ENCODE results near the gene TOMM40L.

Gene TOMM40L

DNA sequence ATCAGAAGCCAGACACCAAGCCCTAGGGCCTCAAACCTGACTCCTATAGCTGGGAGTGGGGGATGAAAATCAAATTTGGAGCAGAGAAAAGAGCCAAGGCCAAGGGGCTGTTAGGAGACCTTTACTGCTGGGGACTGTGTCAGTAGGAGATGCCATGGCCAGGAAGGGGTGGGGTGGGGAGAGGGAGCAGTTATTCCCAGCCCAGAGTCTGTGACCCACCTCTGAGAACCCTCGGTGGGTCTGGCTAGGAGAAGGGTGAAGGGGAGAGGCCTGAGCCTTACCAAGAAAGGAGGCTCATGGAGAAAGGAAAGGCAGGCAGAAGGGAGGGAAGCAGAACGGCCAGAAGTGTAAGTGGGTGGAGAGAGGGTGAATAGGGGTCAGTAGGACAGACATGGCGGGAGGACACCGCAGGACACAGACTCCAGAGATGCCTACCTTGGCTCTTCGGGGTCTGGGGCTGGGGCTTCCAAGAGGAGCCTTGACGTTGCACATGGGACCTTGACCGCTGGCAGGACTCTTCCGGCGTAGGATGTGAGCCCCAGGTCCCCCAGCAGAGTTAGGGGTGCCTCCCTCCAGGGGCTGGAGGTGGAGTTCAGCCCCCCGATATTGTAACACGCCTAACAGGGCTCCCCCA is 28.2 kb upstream of the TOMM40L start:
- FAIRE-seq, result no peak

DNA sequence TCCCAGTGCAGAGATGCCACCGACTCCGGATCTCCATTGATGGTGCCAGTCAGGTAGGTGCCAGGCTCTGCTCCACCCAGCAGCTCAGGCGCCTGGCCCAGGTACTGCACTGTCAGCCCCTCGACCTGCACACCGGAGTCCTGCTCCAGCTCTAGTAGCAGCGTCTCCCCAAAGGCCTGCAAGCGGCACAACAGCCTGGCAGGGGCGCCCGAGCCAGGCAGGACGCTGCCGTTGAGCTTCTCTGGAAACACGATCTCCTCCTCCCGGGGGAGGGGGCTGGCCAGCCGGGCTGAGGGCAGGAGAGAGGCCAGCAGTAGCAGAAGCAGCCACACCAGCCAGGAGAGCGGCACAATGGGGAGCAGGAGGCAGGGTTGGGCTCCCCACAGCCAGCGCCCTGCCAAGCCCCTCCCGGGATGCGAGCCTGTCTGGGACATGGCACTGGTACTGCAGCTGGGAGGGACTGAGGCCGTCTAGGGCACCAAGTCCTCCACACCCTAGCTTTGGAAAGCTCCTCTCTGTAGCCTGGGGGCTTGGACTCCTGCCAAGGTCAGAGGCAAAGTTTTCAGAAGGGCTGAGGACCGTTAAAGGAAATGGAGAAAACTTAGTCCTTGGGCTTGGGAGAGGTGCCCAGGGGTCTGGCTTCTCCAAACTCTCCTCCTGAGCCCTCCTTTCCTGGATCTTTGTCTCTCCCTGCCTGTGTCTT is 27.5 kb upstream of the TOMM40L start:
- FAIRE-seq, result no peak

DNA sequence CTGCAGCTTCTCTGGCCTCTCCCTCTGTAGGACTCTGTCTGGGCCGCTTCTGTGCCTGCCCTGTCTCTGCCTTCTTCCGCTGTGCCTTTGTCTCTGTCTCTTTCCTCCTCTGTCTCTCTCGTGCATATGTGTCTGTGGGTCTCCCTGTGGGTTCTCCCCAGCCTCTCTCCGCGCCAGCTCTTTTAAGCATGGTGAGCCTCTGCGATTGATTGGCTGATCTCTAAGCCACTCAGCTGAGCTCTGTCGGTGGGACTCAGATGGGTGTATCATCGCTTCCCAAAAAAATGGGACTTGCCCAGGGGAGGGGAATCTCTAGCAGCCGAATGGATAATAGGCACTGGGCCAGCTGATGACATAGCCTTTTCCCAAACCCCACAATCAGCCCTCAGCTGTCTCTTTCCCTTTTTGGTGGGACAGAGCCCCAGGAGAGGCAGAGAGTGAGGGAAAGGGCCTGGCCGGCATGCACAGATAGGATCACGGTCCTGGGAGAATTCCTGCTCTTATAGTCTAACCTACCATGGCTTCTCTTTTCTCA is 26.9 kb upstream of the TOMM40L start, which contains the start of gene ADAMTS4:
Gene ADAMTS4, minus strand, starts transcription at position 158 of the 535 bp plus-strand sequence. CDS start 427 bp downstream, outside the sequence.
- FAIRE-seq, result no peak

DNA sequence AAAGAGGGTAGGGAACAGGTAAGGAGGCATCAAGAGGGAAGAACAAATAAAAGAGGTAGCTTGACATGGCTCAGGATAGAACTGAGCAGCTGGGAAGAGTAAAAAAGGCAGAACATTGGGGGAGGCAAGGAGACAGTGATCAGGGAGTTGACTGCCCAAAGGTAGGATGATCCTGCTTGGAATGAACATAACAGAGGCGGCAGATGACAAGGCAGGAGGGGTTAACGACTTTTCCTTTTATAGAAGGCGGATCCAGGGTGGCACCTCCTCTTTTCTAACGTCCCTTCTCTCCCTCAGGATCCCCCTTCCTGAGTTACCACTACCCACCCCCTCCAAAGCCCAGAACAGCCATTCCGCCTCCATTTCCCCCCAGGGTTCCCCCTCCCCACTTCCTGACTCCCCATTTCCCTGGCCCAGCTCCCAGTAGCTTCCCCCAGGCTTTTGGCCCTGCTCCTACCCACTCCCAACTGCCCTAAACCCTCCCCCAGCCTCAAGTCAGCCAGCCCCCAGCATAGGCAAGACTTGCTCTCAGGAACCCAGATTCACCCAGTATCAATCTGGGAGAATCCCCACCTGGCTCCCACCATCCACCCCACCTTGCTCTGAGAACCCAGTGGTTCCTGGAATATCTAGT is 26.2 kb upstream of the TOMM40L start:
- FAIRE-seq, result no peak

DNA sequence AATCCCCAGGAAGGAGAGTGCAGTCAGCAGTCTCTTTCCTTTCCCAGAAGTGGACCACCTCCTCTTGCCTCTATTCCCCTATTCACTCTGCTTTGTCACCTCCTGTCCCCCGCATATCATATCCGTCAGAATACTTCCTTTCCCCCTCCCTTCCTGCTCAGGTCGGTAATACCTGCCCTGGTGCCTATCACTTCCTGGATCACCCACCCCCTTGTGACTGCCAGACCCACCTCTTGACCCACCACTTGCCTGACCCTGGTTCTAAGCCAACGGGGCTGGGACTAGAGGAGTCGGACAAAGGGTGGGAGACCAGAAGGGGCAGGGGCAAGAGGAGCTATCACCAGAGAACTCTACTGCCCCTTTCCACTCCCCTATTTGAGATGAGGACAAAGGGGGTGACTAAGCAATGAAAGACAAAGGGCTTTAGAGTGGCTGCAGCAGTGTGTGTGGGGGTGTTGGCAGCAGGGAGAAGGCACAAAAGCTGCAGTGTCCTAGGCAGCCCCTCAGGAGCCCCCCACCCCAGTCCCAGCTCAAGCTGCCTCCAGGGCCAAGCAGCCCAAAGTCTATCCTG is 25.4 kb upstream of the TOMM40L start:
- FAIRE-seq, result no peak

DNA sequence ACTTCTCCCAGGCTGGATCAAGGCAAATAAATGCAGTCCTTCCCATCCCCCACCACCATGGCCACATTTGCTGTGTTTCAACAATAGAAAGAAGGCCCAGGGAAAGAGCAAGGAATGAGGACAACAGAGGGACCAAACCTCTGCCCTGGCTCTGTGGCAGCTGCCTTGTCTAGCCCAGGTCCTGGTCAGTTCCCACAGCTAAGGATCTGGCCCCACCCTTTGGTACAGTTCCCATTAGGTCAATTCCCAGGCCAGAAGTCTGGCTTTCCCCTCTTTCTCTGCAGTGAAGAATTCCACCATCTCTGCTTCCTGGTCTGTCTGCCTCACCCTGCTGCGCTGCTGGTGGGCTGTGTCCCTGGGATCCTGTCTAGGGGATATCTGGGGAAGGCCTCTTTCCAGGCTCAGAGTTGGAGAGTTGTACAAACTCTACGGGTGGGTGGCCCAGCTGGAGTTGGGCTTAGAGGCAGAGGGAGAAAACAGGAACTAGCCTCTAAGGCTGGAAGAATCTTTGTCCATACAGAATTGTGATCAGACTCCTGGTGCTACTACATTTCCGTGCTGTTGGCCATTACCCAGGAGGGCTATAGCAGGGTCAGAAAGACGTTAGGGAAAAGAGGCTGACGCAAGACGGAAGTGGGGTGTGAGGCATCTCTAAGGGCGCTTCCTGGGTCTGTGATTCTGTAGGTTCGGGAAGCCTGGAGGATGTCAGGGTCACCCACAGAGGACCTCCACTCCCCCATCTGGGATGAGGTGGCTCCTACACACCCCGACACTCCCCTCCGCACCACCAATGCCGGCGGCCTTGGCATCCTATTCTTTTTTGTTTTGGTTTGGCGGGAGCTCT is 24.6 kb upstream of the TOMM40L start:
- FAIRE-seq, result no peak

DNA sequence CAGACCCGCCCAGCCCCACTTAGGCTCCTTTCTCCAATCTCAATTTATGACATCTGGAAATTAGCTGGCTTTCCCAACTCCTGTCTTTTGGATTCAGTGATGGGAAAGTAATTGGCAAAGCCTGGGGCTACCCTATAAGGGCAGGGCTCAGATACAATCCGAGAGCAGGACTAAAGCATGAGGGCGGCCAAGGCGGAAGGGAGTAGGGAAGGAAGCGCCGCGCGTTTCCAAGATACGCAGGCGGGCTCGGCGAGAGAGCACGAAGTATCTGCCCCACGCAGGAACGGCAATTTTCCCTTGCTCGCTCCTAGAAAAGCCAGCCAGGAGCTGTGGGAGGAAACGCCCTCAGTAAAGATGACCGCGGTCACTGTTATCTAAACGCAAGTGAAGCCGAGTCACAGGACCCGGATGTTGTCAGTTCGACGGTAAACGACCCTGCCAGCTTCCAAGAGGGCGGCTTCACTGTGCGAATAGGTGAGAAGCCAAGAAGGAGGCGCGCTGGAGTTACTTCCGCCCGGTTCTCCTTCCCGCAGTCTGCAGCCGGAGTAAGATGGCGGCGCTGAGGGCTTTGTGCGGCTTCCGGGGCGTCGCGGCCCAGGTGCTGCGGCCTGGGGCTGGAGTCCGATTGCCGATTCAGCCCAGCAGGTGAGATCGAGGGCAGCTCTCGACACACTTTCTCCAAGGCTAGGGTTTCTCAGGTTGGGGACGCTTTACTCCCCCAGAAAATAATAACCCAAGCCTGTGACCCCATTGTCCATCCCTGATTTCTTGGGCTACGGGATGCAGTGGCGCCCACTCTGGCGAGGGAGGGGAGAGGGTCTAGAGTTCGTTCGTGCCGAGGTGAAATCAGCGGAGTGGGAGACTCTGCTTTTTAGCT is 23.8 kb upstream of the TOMM40L start, which contains the start of gene NDUFS2:
Gene NDUFS2, plus strand, starts transcription at position 532 of the 877 bp plus-strand sequence. Its CDS starts 19 bp downstream, at position 551.
- FAIRE-seq, result peak; percentile 76

DNA sequence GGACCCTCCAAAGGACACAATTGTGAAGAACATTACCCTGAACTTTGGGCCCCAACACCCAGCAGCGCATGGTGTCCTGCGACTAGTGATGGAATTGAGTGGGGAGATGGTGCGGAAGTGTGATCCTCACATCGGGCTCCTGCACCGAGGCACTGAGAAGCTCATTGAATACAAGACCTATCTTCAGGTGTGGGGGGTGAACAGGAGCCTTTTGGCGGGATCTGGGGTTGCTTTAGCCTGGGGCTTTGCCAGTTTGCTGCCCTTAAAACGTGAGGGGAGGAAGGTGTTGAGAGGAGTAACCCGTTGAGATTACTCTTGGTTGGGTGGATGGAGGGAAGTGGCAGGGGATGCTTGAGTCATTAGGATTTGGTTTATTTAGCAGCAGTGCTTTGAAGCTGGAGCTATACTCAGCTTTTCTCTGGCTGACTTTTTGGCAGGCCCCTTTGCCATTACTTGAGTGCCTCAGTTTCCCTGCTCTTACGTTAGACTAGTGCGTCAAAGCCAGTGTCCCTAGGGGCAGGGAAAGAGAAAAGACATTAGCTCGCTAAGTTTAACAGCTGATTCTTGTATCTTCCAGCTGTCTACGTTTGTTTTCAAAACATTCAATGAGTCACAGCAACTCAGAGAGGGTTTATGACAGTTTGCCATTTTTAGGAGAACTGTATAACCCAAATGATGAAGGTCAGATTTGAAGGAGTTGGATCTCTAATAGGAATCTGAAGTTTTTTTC is 19.3 kb upstream of the TOMM40L start:
- no peak for FAIRE-seq

DNA sequence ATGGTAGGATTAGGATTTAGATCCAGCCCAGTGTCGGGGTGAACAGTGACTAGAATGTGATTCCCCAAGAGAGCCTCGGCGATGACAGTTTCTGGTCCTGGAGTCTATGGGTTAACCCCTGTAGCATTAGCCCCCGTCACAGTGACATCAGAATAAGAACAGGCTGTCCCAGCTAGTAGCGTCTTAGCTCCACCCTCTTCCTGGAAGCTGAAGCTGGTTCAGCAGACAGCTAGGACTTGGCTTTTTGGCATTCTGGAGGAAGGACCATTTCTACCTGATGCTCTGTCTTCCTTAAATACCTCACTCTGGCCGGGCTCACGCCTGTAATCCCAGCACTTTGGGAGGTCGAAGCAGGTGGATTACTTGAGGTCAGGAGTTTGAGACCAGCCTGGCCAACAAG is 18.7 kb upstream of the TOMM40L start:
- FAIRE-seq, result no peak

DNA sequence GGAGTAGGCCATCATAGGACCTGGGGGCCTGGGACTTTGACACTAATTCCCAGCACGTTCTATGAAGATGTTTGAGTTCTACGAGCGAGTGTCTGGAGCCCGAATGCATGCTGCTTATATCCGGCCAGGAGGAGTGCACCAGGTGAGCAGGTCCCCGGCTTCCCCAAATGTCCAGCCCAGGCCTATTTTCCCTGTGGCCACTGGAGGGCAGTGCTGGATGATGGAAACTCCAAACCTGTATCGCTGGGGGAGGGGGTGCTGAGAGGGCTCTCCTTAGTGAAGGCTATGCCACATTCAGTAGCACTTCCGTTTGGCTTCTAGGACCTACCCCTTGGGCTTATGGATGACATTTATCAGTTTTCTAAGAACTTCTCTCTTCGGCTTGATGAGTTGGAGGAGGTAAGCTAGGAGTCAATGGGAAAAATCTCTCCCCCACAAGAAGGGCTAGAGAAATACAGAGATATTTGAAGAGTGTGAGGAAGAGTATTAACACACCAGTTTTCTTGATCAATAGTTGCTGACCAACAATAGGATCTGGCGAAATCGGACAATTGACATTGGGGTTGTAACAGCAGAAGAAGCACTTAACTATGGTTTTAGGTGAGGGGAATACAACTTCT is 16.0 kb upstream of the TOMM40L start:
- no peak for FAIRE-seq

DNA sequence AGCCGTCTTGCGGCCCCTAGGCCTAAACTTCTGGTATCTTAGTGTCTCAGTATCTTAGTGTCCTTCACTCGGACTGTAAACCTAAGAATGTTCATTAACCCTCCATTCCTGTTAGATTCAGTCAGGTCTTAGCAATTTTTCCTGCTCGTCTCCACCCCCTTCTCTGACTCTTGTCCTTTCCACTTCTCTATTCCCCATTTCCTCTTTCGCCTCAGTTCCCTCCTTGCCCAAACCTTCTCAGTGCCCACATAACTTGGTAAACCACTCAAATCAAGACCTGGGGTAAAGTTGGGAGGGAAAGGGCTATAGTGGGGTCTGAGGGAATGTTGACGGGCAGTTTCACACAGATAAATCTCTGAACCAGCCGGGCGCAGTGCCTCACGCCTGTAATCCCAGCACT is 11.5 kb upstream of the TOMM40L start:
- no peak for FAIRE-seq

DNA sequence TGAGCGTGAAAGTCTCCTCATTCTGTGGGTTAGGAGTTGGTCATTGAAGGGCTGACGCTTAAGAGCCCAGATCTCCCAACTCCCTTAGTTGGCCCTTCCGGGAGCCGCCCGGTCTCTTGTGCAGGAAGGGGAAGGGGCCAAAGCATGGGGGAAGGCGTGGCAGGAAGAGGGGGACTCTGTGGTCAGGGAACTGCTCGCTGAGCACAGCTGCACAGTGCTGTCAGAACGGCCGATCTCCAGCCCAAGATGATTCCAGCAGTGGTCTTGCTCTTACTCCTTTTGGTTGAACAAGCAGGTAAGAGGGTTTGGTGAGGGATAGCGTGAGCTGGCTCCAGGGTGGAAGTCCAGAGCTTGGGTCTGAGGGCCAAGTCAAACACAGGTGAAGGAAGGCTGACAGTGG is 10.8 kb upstream of the TOMM40L start, which contains the start of gene FCER1G:
Gene FCER1G, plus strand, starts transcription at position 220 of the 400 bp plus-strand sequence. Its CDS starts 27 bp downstream, at position 247.
- FAIRE-seq, result no peak

DNA sequence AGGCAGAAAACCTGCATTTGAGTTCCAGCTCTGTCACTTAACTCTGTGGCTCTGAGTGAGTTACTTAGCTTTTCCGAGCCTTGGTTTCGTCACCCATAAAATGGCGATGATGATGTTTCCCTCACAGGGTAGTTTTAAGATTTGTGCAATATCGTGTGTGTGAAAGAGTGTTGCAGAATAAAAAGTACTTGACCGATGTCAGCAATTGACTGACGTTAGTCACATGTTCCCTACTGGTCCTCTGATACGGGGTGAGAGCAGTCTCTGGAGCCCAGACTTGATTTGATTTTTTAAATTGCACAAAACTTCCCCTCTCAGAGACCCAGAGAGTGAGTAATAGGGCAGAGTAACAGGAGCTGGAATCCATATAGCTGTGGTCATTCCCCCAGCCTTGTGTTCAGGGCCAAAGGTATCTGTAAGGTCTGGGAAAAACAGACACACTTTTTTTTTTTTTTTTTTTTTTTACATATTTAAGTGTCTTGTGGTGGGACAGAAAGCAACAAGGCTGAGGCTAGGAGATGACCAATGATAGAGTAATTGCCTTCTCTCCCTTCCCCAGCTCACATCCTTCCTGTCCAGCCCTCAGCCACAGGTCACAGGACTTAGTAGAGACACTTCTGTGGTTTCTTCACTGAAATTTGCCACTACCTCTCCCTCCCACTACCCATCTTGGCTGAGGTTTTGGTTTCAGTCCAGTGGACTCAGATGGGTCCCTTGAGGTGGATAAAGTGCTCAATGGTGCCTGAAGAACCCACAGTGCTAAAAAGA is 8.7 kb upstream of the TOMM40L start:
- FAIRE-seq, result no peak

DNA sequence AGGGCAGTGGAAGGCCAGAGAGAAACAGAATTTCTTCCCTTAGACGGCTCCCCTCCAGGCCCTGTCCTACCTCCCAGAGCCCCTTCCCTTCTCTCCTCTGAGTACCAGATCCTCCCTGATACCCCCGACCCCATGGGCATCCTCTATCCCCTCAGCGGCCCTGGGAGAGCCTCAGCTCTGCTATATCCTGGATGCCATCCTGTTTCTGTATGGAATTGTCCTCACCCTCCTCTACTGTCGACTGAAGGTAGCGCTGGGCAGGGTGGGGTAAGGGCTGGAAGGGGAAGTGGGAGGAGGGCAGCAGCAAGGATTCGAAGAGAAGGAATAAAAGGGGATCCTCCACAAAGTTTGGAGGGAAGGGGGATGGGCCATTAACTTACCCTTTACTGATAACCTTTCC is 8.0 kb upstream of the TOMM40L start:
- FAIRE-seq, result no peak

DNA sequence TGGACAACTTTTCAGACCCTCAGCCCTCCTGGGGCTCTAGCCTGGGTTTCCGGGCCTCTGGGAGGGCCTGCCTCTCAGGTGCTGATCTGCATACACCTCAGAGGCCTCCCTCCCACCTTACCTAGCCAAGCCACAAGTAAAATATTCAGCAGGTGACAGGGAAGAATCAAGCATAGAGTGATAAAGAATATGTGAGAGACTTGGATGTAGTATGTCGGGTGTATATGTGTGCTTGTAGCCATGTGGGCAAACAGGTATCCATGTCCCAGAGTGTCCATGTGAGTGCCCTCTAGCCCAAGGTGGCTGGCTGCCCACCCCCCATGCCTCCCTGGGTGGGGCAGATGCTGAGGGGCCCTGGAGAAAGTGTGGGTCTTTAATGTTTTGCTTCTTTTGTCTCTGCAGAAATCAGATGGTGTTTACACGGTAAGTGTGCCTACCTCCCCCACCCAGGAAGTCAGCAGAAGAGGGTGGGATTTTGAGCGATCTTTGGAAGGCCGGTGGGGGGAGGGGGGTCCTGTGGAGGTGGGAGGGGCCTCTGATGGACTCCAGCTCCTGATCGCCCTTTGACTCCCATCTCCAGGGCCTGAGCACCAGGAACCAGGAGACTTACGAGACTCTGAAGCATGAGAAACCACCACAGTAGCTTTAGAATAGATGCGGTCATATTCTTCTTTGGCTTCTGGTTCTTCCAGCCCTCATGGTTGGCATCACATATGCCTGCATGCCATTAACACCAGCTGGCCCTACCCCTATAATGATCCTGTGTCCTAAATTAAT is 7.4 kb upstream of the TOMM40L start:
- no peak for FAIRE-seq

DNA sequence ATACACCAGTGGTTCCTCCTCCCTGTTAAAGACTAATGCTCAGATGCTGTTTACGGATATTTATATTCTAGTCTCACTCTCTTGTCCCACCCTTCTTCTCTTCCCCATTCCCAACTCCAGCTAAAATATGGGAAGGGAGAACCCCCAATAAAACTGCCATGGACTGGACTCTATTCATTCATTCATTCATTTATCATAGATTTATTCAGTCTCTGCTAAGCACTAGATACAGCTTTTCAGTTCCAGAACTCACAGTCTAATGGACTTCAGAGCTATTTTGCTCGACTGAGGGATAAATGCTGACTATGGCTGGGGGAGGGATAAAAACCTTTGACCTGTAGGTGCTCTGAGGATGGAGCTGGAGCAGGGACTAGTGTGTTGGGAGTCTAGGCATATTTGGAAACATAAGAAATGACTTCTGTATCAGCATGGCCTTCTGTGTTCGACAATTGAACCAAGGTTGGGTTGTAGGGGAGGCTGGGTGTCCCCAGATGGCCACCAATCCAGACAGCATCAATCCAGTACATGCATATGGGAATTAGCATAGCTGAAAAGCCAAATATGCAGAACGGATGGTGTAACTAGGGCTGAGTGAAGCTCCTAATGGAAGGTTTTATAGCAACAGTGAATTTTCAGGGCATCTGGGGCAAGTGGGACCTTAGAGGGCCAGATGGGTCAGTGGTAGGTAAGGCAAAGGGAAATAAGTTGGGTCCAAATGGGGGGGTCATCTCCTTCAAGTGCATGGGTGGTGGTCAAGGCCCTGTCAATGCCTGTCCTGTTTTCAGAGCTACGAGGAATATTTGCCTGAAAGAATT is 6.6 kb upstream of the TOMM40L start:
- no peak for FAIRE-seq

DNA sequence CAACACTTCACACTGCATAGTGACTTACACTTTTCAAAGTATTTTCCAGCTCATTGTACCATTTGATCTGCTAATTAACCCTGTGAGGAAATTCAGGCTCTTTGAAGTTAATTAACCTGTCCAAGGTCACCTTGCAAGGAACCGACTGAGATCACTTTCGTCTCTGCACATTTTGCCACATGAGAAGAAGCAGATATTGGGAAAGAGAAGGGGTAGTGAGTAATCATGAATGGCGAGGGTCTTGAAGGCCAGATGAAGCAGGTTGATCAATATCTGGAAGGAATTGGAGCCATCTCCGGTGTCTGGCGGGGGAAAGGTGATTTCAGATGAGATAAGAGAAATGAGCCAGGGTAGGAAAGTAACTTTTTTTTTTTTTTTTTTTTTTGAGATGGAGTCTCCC is 5.9 kb upstream of the TOMM40L start:
- FAIRE-seq, result no peak

Measured in islet of Langerhans (tissue), 1 donor.